A549 (cell line): Measurements from ENCODE around the gene PTPRS.

ENCODE experiments used
- CHD4 ChIP-seq: fragments of 200-600 bp; sonication (generic); IDR thresholded peaks from 2 replicates; pipeline ENCODE4 v1.6.1; 2016; ENCODE audit warnings: antibody characterized with exemption, mild to moderate bottlenecking, borderline replicate concordance
- EP300 ChIP-seq, 2 experiments: fragments of >200 bp; sonication (Bioruptor Twin); formaldehyde crosslinking; IDR thresholded peaks; 2 replicates in 1 of 2; 3 replicates in 1 of 2; pipeline ENCODE4 v1.6.1; 2016 to 2017
- GATA3 ChIP-seq: IDR thresholded peaks from 2 replicates; pipeline ENCODE4 v1.6.1; 2012; ENCODE audit warnings: borderline replicate concordance
- HDAC2 ChIP-seq: fragments of 200-600 bp; sonication (generic); IDR thresholded peaks from 2 replicates; pipeline ENCODE4 v1.6.1; 2016
- JUNB ChIP-seq: fragments of >200 bp; sonication (Bioruptor Twin); formaldehyde crosslinking; IDR thresholded peaks from 2 replicates; pipeline ENCODE4 v1.6.1; 2016
- MAFK ChIP-seq: fragments of 450-650 bp; IDR thresholded peaks from 2 replicates; pipeline ENCODE4 v1.6.1; 2014; ENCODE audit not compliant: partially characterized antibody
- MAZ ChIP-seq: fragments of 150-350 bp; IDR thresholded peaks from 2 replicates; pipeline ENCODE4 v1.6.1; 2014; ENCODE audit warnings: antibody characterized with exemption, low read depth, low read length, borderline replicate concordance
- POLR2A ChIP-seq: IDR thresholded peaks from 2 replicates; pipeline ENCODE4 v1.6.1; 2012; ENCODE audit warnings: mild to moderate bottlenecking, low read length
- RAD21 ChIP-seq, 2 experiments: fragments of >200 bp in 1 of 2; sonication (Bioruptor Twin) in 1 of 2; formaldehyde crosslinking in 1 of 2; IDR thresholded peaks in 1 of 2; conservative IDR thresholded peaks in 1 of 2; 2 replicates in 1 of 2; 3 replicates in 1 of 2; pipeline ENCODE4 v1.6.1; 2012 to 2018; ENCODE audit warnings: inconsistent platforms in 1 of 2
- RNF2 ChIP-seq: fragments of 200-600 bp; sonication (generic); IDR thresholded peaks from 2 replicates; pipeline ENCODE4 v1.6.1; 2016; ENCODE audit warnings: low read depth, mild to moderate bottlenecking, antibody characterized with exemption, moderate library complexity, borderline replicate concordance
- TF ChIP-seq, protein P1 (sequence below): fragments of 250-450 bp; sonication (Bioruptor Pico); IDR thresholded peaks from 2 replicates; pipeline ENCODE4 v1.5.0; 2021; ENCODE audit warnings: mild to moderate bottlenecking, moderate library complexity, borderline replicate concordance
- TF ChIP-seq, protein P2 (sequence below): fragments of >200 bp; sonication (Bioruptor Twin); formaldehyde crosslinking; IDR thresholded peaks from 3 replicates; pipeline ENCODE4 v1.5.1; 2016
- TF ChIP-seq, protein P3 (sequence below): fragments of 150-350 bp; IDR thresholded peaks from 2 replicates; pipeline ENCODE4 v1.6.1; 2014; ENCODE audit warnings: low read depth, mild to moderate bottlenecking, low read length

DNA sequence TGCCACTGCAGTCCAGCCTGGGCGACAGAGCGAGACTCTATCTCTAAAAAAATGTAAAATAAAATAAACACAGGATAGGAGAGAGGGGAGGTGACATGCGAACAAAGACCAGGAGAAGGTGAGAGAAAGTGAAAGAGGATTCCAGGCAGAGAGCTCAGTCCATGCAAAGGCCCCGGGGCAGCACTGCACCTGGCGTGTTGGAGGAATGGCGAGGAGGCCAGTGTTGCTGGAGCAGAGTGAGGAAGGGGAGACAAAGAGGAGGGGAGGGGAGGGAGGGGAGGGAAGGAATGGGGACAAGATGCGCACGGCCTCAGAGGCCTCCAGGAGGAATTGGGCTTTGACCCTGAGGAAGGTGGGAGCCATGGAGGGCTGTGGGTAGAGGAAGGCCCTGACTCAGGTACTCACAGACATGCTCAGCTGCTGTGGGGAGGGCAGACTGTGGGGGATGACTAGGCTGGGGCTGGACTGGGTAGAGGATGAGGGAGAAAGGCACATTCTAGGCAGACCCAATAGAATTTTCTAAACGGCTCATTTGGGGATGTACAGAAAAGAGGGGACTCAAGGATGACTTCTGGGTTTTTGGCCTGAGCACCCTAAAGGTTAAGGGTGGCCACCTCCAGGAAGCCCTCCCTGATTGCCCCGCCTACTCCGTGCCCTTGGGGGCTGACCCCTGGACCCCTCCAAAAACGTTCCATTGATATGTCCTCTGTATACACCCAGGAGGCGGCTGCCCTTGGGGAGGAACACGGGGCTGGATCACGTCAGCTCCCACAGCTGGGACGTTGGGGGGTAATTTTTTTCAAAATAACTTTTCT is 43.9 kb downstream of the PTPRS start:
- TF ChIP-seq POLR2A (no peak), RNF2 (no peak), CHD4 (no peak), EP300 (IDR thresholded peaks at IDR 0.05) (no peak), MAZ (no peak), RAD21 (conservative IDR thresholded peaks at IDR 0.05 in 1 of 2, IDR thresholded peaks at IDR 0.05 in 1 of 2) (no peak), GATA3 (no peak), JUNB (no peak), MAFK (no peak), HDAC2 (no peak)
- TF ChIP-seq, protein P1, sequence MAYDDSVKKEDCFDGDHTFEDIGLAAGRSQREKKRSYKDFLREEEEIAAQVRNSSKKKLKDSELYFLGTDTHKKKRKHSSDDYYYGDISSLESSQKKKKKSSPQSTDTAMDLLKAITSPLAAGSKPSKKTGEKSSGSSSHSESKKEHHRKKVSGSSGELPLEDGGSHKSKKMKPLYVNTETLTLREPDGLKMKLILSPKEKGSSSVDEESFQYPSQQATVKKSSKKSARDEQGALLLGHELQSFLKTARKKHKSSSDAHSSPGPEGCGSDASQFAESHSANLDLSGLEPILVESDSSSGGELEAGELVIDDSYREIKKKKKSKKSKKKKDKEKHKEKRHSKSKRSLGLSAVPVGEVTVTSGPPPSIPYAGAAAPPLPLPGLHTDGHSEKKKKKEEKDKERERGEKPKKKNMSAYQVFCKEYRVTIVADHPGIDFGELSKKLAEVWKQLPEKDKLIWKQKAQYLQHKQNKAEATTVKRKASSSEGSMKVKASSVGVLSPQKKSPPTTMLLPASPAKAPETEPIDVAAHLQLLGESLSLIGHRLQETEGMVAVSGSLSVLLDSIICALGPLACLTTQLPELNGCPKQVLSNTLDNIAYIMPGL: no peak
- TF ChIP-seq, protein P2, sequence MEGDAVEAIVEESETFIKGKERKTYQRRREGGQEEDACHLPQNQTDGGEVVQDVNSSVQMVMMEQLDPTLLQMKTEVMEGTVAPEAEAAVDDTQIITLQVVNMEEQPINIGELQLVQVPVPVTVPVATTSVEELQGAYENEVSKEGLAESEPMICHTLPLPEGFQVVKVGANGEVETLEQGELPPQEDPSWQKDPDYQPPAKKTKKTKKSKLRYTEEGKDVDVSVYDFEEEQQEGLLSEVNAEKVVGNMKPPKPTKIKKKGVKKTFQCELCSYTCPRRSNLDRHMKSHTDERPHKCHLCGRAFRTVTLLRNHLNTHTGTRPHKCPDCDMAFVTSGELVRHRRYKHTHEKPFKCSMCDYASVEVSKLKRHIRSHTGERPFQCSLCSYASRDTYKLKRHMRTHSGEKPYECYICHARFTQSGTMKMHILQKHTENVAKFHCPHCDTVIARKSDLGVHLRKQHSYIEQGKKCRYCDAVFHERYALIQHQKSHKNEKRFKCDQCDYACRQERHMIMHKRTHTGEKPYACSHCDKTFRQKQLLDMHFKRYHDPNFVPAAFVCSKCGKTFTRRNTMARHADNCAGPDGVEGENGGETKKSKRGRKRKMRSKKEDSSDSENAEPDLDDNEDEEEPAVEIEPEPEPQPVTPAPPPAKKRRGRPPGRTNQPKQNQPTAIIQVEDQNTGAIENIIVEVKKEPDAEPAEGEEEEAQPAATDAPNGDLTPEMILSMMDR: no peak
- TF ChIP-seq, protein P3, sequence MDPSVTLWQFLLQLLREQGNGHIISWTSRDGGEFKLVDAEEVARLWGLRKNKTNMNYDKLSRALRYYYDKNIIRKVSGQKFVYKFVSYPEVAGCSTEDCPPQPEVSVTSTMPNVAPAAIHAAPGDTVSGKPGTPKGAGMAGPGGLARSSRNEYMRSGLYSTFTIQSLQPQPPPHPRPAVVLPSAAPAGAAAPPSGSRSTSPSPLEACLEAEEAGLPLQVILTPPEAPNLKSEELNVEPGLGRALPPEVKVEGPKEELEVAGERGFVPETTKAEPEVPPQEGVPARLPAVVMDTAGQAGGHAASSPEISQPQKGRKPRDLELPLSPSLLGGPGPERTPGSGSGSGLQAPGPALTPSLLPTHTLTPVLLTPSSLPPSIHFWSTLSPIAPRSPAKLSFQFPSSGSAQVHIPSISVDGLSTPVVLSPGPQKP: no peak
